Left ventricle myocardium inferior (tissue), 1 donor: Measurements from ENCODE around the gene B9D1. TPM values are rescaled to one million over a fixed set of nuclear protein-coding genes. Genes with fewer than 3 reads are reported as not detected.

Experiments
- DNase-seq: peaks from one replicate; pipeline ENCODE4 v3.0.0-alpha.2; 2020
- H3K27ac ChIP-seq: fragments of 200-600 bp; replicated peaks from 2 replicates; pipeline ENCODE4 v1.8.0; 2021
- H3K27me3 ChIP-seq: fragments of 200-600 bp; 2 replicates; pipeline ENCODE4 v1.8.0; 2021; ENCODE audit warnings: low read depth
- H3K36me3 ChIP-seq: fragments of 200-600 bp; 2 replicates; pipeline ENCODE4 v1.8.0; 2021
- H3K4me1 ChIP-seq: fragments of 200-600 bp; 2 replicates; pipeline ENCODE4 v1.8.0; 2021
- H3K4me3 ChIP-seq: fragments of 200-600 bp; 2 replicates; pipeline ENCODE4 v1.8.0; 2021; ENCODE audit warnings: mild to moderate bottlenecking, moderate library complexity
- H3K9me3 ChIP-seq: fragments of 200-600 bp; replicated peaks from 2 replicates; pipeline ENCODE4 v1.8.0; 2021
- CTCF ChIP-seq: fragments of 200-600 bp; IDR thresholded peaks from 2 replicates; pipeline ENCODE4 v1.8.0; 2021; ENCODE audit warnings: antibody characterized with exemption, mild to moderate bottlenecking, borderline replicate concordance
- intact Hi-C: fragments of 100-400 bp; cut with micrococcal nuclease; formaldehyde crosslinking; loops from one replicate; pipeline ENCODE4 v1.11.0; 2022
- total RNA-seq: library from RNA; stranded (reverse); fragmentation: NEBNext Ultra II Directional; extraction: Animal tissue kit (Norgen Biotek cat#: 25700); gene quantifications from one replicate; pipeline ENCODE4 v1.2.1, GENCODE V29; 2021
- donor health status: DM: no; HTN: yes; CAD: no; lungs with severe emphysema.

The B9D1 gene
- total RNA-seq, 1 donor from 2014 or later, result 8.8 TPM

GRCh38 chr17:19341641-19342610 is 20.6 kb downstream of the B9D1 start:
- H3K36me3 ChIP-seq, result no peaks in the 10 kb centered on the region
- H3K4me3 ChIP-seq, result no peak overlapping the region
- intact Hi-C loops, result no loop called here
- H3K9me3 ChIP-seq, result no peaks in the 10 kb centered on the region
- no peak overlapping the region for H3K27ac ChIP-seq
- no peak for DNase-seq
- TF ChIP-seq CTCF, result no peak
- no peaks in the 10 kb centered on the region for H3K27me3 ChIP-seq
- H3K4me1 ChIP-seq, result peaks cover 72% of the 10 kb centered on the region

DNA sequence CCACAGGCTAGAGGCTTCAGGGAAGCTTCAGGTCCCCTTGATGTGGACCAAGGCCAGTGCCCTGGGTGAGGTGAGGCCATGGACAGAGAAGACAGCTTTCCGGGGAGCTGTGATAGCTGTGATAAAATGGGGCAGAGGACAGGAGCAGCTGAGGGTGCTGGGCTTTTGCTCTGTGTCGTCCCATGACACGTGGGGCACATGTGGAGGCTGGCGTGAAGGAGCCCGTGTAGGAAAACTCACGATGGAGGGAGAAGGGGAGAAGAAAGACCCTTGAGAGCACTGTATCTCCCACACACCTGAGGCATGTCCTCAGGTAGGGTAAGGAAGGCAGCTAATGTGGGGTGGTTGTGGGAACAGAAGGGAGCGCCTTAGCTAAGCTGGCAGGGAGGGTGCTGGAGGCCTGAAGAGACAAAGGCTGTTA is 21.3 kb downstream of the B9D1 start:
- Histone ChIP-seq H3K9me3 (no peaks in the 10 kb centered on the region), H3K27me3 (no peaks in the 10 kb centered on the region), H3K27ac (no peak overlapping the region), H3K4me1 (peaks cover 70% of the 10 kb centered on the region), H3K4me3 (no peak overlapping the region), H3K36me3 (no peaks in the 10 kb centered on the region)
- no peak for TF ChIP-seq CTCF
- no peak for DNase-seq
- intact Hi-C loops, result no loop called here

DNA sequence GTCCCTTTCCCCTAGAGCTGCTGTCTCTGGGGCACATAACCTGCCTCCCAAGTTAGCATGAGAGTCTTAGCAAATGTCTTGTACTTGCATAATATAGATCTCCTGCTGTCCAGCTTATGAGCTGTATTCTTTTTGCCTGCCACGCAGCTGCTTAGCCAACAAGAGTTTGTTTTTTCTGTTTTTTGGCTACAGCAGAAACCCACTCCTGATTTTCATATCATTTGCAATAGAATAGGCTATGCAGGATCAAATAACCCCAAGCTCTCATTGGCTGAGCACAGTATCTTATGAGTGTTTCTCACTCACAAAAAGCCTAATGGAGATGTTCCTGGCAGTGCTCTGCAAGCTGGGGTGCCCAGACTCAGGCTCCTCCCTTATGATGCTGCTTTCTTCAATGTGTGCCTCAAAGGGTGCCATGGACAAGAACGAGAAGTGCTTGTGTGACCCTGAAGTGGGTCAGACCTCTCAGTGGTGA is 23.1 kb downstream of the B9D1 start:
- TF ChIP-seq CTCF, result no peak
- Histone ChIP-seq H3K27me3 (no peaks in the 10 kb centered on the region), H3K4me1 (peaks cover 52% of the 10 kb centered on the region), H3K4me3 (no peak overlapping the region), H3K27ac (no peak overlapping the region), H3K9me3 (no peaks in the 10 kb centered on the region), H3K36me3 (peaks cover 7% of the 10 kb centered on the region)
- intact Hi-C loops, result no loop called here
- no peak for DNase-seq

DNA sequence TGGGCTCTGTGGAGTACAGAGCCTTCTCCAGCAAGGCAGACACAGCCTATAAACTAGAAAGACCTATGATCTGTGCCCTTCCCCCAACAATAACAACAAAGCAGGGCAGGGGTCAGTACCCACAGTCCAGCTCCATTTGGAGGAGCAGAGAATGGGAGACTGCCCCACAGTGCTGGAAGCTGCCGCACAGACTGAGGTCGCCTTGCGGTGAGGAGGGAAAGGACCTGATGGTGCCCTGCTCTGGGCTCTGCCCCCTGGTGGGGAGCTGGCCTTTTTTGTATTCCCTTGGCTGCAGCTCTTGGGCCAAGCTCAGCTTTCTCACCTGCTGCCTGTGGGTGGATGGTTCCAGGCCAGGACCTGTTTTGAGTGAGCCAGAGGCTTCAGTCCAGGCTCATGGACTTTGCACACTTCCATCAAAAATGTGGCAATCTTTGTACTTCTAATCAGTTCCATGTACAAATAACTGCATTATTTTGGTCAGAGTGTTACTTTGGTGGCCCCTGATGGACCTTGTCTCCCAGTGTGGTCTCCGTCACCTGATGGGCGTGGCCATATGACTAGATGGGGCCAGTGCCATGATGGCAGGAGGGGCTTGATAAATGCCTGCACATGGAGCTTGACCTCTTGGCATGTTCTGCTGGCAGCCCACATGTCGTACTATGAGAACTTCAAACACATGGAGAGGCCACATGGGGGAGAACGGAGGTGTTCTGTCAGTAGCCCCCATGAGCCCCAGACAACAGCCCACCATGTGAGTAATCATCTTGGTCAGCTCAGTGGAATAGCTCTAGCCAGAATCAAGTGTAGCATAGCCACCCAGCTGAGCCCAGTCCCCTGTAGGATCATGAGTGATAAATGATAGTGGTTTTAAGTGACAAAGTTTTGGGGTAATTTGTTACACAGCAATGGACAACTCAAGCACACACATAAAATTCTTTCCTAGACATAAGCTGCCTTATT is 24.2 kb downstream of the B9D1 start:
- intact Hi-C loops, result no loop called here
- TF ChIP-seq CTCF, result peak; percentile 78
- H3K27me3 ChIP-seq, result no peaks in the 10 kb centered on the region
- H3K36me3 ChIP-seq, result peaks cover 17% of the 10 kb centered on the region
- H3K27ac ChIP-seq, result peak overlapping the region; percentile 58
- no peak overlapping the region for H3K4me3 ChIP-seq
- peaks cover 44% of the 10 kb centered on the region for H3K4me1 ChIP-seq
- H3K9me3 ChIP-seq, result no peaks in the 10 kb centered on the region
- peak; percentile 63 for DNase-seq

DNA sequence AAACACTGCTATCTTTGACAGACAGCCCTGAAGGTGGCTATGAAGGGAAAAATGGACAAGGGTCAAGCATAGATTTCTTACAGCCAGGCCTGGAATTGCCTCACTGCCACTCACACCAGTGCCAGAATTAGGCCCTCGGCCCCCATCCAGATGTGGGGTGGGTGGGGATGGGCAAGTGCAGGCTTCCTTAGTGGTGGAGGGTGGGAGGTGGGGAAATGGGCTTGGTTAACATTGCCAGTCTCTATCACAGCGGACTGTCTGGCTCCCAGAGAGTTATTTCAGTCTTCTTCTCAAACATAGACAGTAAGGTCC is 24.9 kb downstream of the B9D1 start:
- Histone ChIP-seq H3K9me3 (no peaks in the 10 kb centered on the region), H3K4me3 (no peak overlapping the region), H3K27ac (peak overlapping the region; percentile 58), H3K4me1 (peaks cover 38% of the 10 kb centered on the region), H3K27me3 (no peaks in the 10 kb centered on the region), H3K36me3 (peaks cover 24% of the 10 kb centered on the region)
- no peak for TF ChIP-seq CTCF
- DNase-seq, result no peak
- intact Hi-C loops, result no loop called here
